IMR-90 (cell line): Measurements from ENCODE around the gene GPR142. TPM values are rescaled to one million over a fixed set of nuclear protein-coding genes. Genes with fewer than 3 reads are reported as not detected.

Source experiments
- ATAC-seq: fragments of 200-7000 bp; cut with Tn5 transposase; 2 replicates; pipeline ENCODE4 v1.9.1; 2020; ENCODE audit warnings: low read depth, mild to moderate bottlenecking, moderate library complexity
- BruUV-seq: library from RNA; stranded (reverse); fragments of 400-500 nt; replicated peaks from 2 replicates; lab custom pipeline; 2021; lab: Mats Ljungman, UMichigan
- CTCF ChIA-PET: fragments of 300-600 bp; formaldehyde crosslinking; extraction: SDS; loops from one replicate; lab custom pipeline; 2021; ENCODE audit warnings: antibody characterized with exemption; lab: Yijun Ruan, JAX
- POLR2A ChIA-PET: fragments of 300-600 bp; sonication (Branson Sonifier 250); formaldehyde crosslinking; loops from one replicate; lab custom pipeline; 2022; ENCODE audit warnings: antibody characterized with exemption; ENCODE audit not compliant: unreplicated experiment; lab: Charles Lee
- DNase-seq: peaks from one replicate; pipeline ENCODE4 v3.0.0; 2013
- H2AFZ ChIP-seq: replicated peaks from 2 replicates; pipeline ENCODE3; 2013; ENCODE audit warnings: low read length, mild to moderate bottlenecking; ENCODE audit not compliant: poor library complexity
- H2AK5ac ChIP-seq: 2 replicates; pipeline ENCODE4 v1.6.1; 2013; ENCODE audit warnings: low read depth, low read length, inconsistent platforms
- H2AK9ac ChIP-seq: replicated peaks from 2 replicates; pipeline ENCODE3; 2013; ENCODE audit warnings: mild to moderate bottlenecking, low read depth, low read length, moderate library complexity; ENCODE audit not compliant: poor library complexity
- H2BK120ac ChIP-seq: 2 replicates; pipeline ENCODE4 v1.6.1; 2013; ENCODE audit warnings: low read depth, low read length, inconsistent platforms
- H2BK15ac ChIP-seq: 3 replicates; pipeline ENCODE4 v1.6.1; 2013; ENCODE audit warnings: low read depth, low read length, inconsistent platforms
- H2BK20ac ChIP-seq: 2 replicates; pipeline ENCODE4 v1.6.1; 2013; ENCODE audit warnings: low read depth, mild to moderate bottlenecking, inconsistent platforms, low read length, moderate library complexity
- H2BK5ac ChIP-seq: 2 replicates; pipeline ENCODE4 v1.6.1; 2013; ENCODE audit warnings: mild to moderate bottlenecking, low read depth, low read length, inconsistent platforms; ENCODE audit not compliant: poor library complexity, severe bottlenecking
- H3K14ac ChIP-seq: replicated peaks from 2 replicates; pipeline ENCODE4 v1.6.1; 2013; ENCODE audit warnings: low read depth, low read length, inconsistent platforms
- H3K18ac ChIP-seq: 2 replicates; pipeline ENCODE4 v1.6.1; 2013; ENCODE audit warnings: low read depth, low read length, control low read depth
- H3K23ac ChIP-seq: 2 replicates; pipeline ENCODE4 v1.6.1; 2013; ENCODE audit warnings: low read depth, low read length, inconsistent platforms
- H3K27ac ChIP-seq: 2 replicates; pipeline ENCODE4 v1.5.1; 2013; ENCODE audit warnings: mild to moderate bottlenecking, control low read depth, low read length; ENCODE audit not compliant: insufficient read depth
- H3K27me3 ChIP-seq: 2 replicates; pipeline ENCODE4 v1.6.1; 2013; ENCODE audit warnings: low read length; ENCODE audit not compliant: control insufficient read depth, insufficient read depth
- H3K36me3 ChIP-seq: 2 replicates; pipeline ENCODE4 v1.6.1; 2013; ENCODE audit warnings: low read length, mixed read lengths; ENCODE audit not compliant: control insufficient read depth, insufficient read depth
- H3K4ac ChIP-seq: 2 replicates; pipeline ENCODE4 v1.6.1; 2013; ENCODE audit warnings: low read depth, low read length, inconsistent platforms
- H3K4me1 ChIP-seq: 2 replicates; pipeline ENCODE4 v1.6.1; 2013; ENCODE audit warnings: low read length, mixed read lengths; ENCODE audit not compliant: control insufficient read depth, insufficient read depth
- H3K4me2 ChIP-seq: 2 replicates; pipeline ENCODE4 v1.6.1; 2013; ENCODE audit warnings: low read depth, mild to moderate bottlenecking, control low read depth, low read length, moderate library complexity
- H3K4me3 ChIP-seq: 2 replicates; pipeline ENCODE4 v1.5.1; 2013; ENCODE audit warnings: low read depth, mild to moderate bottlenecking, control low read depth, low read length, moderate library complexity; ENCODE audit not compliant: insufficient read depth
- H3K56ac ChIP-seq: 2 replicates; pipeline ENCODE4 v1.6.1; 2013; ENCODE audit warnings: low read length, inconsistent platforms; ENCODE audit not compliant: insufficient read depth; ENCODE audit errors: extremely low read depth
- H3K79me1 ChIP-seq, 2 experiments: 2 replicates each; pipeline ENCODE4 v1.6.1; 2013; ENCODE audit warnings: low read length in 2 of 2, inconsistent platforms in 1 of 2, low read depth in 1 of 2
- H3K9ac ChIP-seq: 2 replicates; pipeline ENCODE4 v1.6.1; 2013; ENCODE audit warnings: low read depth, low read length, control low read depth
- H3K9me1 ChIP-seq: 2 replicates; pipeline ENCODE4 v1.6.1; 2013; ENCODE audit warnings: low read length, inconsistent platforms; ENCODE audit not compliant: insufficient read depth
- H3K9me3 ChIP-seq: 2 replicates; pipeline ENCODE4 v1.6.1; 2013; ENCODE audit warnings: low read length; ENCODE audit not compliant: control insufficient read depth, insufficient read depth
- H4K20me1 ChIP-seq: 2 replicates; pipeline ENCODE4 v1.6.1; 2013; ENCODE audit warnings: low read length, inconsistent platforms; ENCODE audit not compliant: insufficient read depth
- H4K5ac ChIP-seq: 2 replicates; pipeline ENCODE4 v1.6.1; 2013; ENCODE audit warnings: mild to moderate bottlenecking, low read depth, low read length, control low read depth
- H4K8ac ChIP-seq, 2 experiments: 2 replicates each; pipeline ENCODE4 v1.6.1; 2013; ENCODE audit warnings: low read depth in 2 of 2, low read length in 2 of 2, control low read depth in 1 of 2, inconsistent platforms in 1 of 2
- H4K91ac ChIP-seq: 2 replicates; pipeline ENCODE4 v1.6.1; 2013; ENCODE audit warnings: low read depth, low read length, inconsistent platforms; ENCODE audit not compliant: insufficient read depth
- FOS ChIP-seq: fragments of 150-350 bp; IDR thresholded peaks from 2 replicates; pipeline ENCODE4 v1.6.1; 2016; ENCODE audit warnings: low read depth, low read length
- MAFK ChIP-seq: IDR thresholded peaks from 2 replicates; pipeline ENCODE4 v1.6.1; 2012; ENCODE audit warnings: low read depth, low read length, improper control_type of control experiment
- WGBS, 2 experiments: methylation state at CpG; one replicate each; pipeline versions ENCODE4 v1.1.5 to v1.1.7; 2013; ENCODE audit warnings: missing lambda C conversion rate in 2 of 2; ENCODE audit not compliant: insufficient read length in 1 of 2; ENCODE audit errors: extremely low coverage in 2 of 2; 5-methylcytosine and 5-hydroxymethylcytosine counted together
- dilution Hi-C: fragments of 300-500 bp; cut with HindIII; formaldehyde crosslinking; loops from one replicate; pipeline ENCODE4 v1.14.3; 2018; ENCODE audit warnings: low sequenced_read_pairs; ENCODE audit not compliant: unreplicated experiment
- in situ Hi-C: fragments of 300-500 bp; cut with MboI; formaldehyde crosslinking; loops from 3 replicates; pipeline ENCODE4 v1.14.3; 2019; ENCODE audit warnings: low sequenced_read_pairs, inconsistent platforms, mixed read lengths
- intact Hi-C: fragments of 100-400 bp; cut with micrococcal nuclease; formaldehyde crosslinking; loops from 2 replicates; pipeline ENCODE4 v1.10.0; 2022
- polyA plus RNA-seq, 3 experiments: library from polyadenylated mRNA; depleted of rRNA; stranded (reverse); fragments of >200 nt; gene quantifications; 2 replicates each; pipeline ENCODE4 v1.2.3, GENCODE V29; 2012; ENCODE audit warnings: low replicate concordance in 1 of 3
- total RNA-seq: library from RNA; depleted of rRNA; stranded (reverse); fragments of >200 nt; gene quantifications from 2 replicates; pipeline ENCODE4 v1.2.3, GENCODE V29; 2012
- TF ChIP-seq, protein P1 (sequence below): fragments of 150-350 bp; IDR thresholded peaks from 2 replicates; pipeline ENCODE4 v1.6.1; 2017; ENCODE audit warnings: mild to moderate bottlenecking, antibody characterized with exemption, low read length, low read depth
- TF ChIP-seq, protein P2 (sequence below): conservative IDR thresholded peaks from 2 replicates; pipeline ENCODE4 v1.5.1; 2012; ENCODE audit warnings: mild to moderate bottlenecking, low read depth, low read length, improper control_type of control experiment
- TF ChIP-seq, protein P3 (sequence below): fragments of 150-350 bp; IDR thresholded peaks from 2 replicates; pipeline ENCODE4 v1.6.1; 2016; ENCODE audit warnings: low read depth, mild to moderate bottlenecking, low read length, moderate library complexity, borderline replicate concordance

Gene GPR142
- total and polyA plus RNA-seq, 2 of the 4 experiments (the other 2 are of a cell fraction): not detected

DNA sequence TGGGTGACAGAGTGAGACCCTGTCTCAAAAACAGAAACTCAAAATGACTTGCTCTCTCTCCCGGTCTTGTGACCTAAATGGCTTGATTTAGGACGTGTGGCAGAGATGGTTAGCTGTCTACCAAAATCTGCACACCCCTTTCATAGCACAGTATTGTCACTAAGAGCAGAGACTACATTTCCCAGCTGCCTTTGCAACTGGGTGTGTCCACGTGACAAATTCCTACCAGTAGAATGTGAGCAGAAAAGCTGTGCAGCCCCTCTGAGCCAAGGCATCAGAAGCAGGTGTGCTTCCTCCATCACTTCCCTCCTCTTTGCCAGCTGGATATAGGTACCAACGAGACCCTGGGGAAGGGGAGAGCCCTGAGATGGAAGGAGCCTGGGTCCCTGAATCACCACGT lies 25.5 kb downstream of the GPR142 start:
- Histone ChIP-seq H3K56ac (no peak overlapping the region), H3K4me1 (no peaks in the 10 kb centered on the region), H2BK5ac (no peak overlapping the region), H3K27me3 (no peaks in the 10 kb centered on the region), H3K14ac (no peak overlapping the region), H3K27ac (no peak overlapping the region), H2AK5ac (no peak overlapping the region), H3K4ac (no peak overlapping the region), H3K79me1 (no peaks in the 10 kb centered on the region), H2BK120ac (no peak overlapping the region), H3K18ac (no peak overlapping the region), H4K8ac (no peak overlapping the region), H3K36me3 (no peaks in the 10 kb centered on the region), H4K91ac (no peak overlapping the region), H2BK20ac (no peak overlapping the region), H4K5ac (no peak overlapping the region), H3K4me2 (no peak overlapping the region), H3K23ac (no peak overlapping the region), H3K9ac (no peak overlapping the region), H2AFZ (no peak overlapping the region), H4K20me1 (no peaks in the 10 kb centered on the region), H3K9me3 (peaks cover 17% of the 10 kb centered on the region), H2AK9ac (no peak overlapping the region), H3K9me1 (no peaks in the 10 kb centered on the region), H3K4me3 (no peak overlapping the region), H2BK15ac (no peak overlapping the region)
- TF ChIP-seq, protein P1, sequence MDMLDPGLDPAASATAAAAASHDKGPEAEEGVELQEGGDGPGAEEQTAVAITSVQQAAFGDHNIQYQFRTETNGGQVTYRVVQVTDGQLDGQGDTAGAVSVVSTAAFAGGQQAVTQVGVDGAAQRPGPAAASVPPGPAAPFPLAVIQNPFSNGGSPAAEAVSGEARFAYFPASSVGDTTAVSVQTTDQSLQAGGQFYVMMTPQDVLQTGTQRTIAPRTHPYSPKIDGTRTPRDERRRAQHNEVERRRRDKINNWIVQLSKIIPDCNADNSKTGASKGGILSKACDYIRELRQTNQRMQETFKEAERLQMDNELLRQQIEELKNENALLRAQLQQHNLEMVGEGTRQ: 0 out of 2 replicates have a peak, but pooled peaks have one; percentile 5
- TF ChIP-seq, protein P2, sequence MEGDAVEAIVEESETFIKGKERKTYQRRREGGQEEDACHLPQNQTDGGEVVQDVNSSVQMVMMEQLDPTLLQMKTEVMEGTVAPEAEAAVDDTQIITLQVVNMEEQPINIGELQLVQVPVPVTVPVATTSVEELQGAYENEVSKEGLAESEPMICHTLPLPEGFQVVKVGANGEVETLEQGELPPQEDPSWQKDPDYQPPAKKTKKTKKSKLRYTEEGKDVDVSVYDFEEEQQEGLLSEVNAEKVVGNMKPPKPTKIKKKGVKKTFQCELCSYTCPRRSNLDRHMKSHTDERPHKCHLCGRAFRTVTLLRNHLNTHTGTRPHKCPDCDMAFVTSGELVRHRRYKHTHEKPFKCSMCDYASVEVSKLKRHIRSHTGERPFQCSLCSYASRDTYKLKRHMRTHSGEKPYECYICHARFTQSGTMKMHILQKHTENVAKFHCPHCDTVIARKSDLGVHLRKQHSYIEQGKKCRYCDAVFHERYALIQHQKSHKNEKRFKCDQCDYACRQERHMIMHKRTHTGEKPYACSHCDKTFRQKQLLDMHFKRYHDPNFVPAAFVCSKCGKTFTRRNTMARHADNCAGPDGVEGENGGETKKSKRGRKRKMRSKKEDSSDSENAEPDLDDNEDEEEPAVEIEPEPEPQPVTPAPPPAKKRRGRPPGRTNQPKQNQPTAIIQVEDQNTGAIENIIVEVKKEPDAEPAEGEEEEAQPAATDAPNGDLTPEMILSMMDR: no peak
- TF ChIP-seq, protein P3, sequence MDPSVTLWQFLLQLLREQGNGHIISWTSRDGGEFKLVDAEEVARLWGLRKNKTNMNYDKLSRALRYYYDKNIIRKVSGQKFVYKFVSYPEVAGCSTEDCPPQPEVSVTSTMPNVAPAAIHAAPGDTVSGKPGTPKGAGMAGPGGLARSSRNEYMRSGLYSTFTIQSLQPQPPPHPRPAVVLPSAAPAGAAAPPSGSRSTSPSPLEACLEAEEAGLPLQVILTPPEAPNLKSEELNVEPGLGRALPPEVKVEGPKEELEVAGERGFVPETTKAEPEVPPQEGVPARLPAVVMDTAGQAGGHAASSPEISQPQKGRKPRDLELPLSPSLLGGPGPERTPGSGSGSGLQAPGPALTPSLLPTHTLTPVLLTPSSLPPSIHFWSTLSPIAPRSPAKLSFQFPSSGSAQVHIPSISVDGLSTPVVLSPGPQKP: no peak
- TF ChIP-seq MAFK: no peak
- TF ChIP-seq FOS: no peak
- no CpG with 5 or more reads among the region's 5 CpGs for WGBS, 2 experiments
- no peak for DNase-seq
- ChIA-PET CTCF (no interaction called here), POLR2A (no interaction called here)
- dilution Hi-C loops (no loop called here), in situ Hi-C loops (no loop called here), intact Hi-C loops (no loop called here)
- no peak for ATAC-seq
- no TSS peak for BruUV-seq
